Measurements from ENCODE around the gene PPP2R5D.
A peak's percentile ranks its signal among the peaks of the same experiment; 100 is the strongest.
"Not testable (repeated sequence)": the region's sequence is repeated elsewhere in the genome, so short reads cannot be mapped to it uniquely, and the experiment has no call there.

PPP2R5D gene

GRCh38 chr6:43033496-43034189 is 49.3 kb downstream of the PPP2R5D start:
- DNase-seq = no peak

GRCh38 chr6:43034190-43034525 is 49.8 kb downstream of the PPP2R5D start:
- DNase-seq = no peak

- DNase-seq = no peak
Measured at GRCh38 chr6:43035495-43036194, 51.3 kb downstream of the PPP2R5D start.

GRCh38 chr6:43036712-43037111 is 52.3 kb downstream of the PPP2R5D start:
- no peak for DNase-seq

GRCh38 chr6:43037197-43037596 is 52.8 kb downstream of the PPP2R5D start:
- DNase-seq = no peak

GRCh38 chr6:43037706-43038105 is 53.3 kb downstream of the PPP2R5D start:
- no peak for DNase-seq

- no peak for DNase-seq
Measured at GRCh38 chr6:43038727-43039126, 54.4 kb downstream of the PPP2R5D start.

GRCh38 chr6:43040542-43041257 is 56.3 kb downstream of the PPP2R5D start:
- DNase-seq = no peak

GRCh38 chr6:43041475-43041874 is 57.1 kb downstream of the PPP2R5D start:
- DNase-seq = not testable (repeated sequence)

GRCh38 chr6:43043310-43043709 is 58.9 kb downstream of the PPP2R5D start:
- DNase-seq = no peak

- no peak for DNase-seq
Measured at GRCh38 chr6:43045371-43045930, 61.1 kb downstream of the PPP2R5D start.

GRCh38 chr6:43047998-43048397 is 63.6 kb downstream of the PPP2R5D start:
- no peak for DNase-seq

GRCh38 chr6:43050981-43051380 is 66.6 kb downstream of the PPP2R5D start:
- no peak for DNase-seq

GRCh38 chr6:43052225-43052841 is 68.0 kb downstream of the PPP2R5D start:
- no peak for DNase-seq

- peak in 1 of 2 experiments; percentile 18 for DNase-seq
Measured at GRCh38 chr6:43052842-43053544, 68.6 kb downstream of the PPP2R5D start.

GRCh38 chr6:43053545-43054205 is 69.3 kb downstream of the PPP2R5D start, which contains the start of gene CUL7:
Gene CUL7, minus strand, starts transcription at chr6:43053851. Its CDS starts 1,063 bp downstream, at chr6:43052788.
- DNase-seq = peak; percentile 78 to 90

- DNase-seq = no peak
Measured at GRCh38 chr6:43054206-43054943, 70.0 kb downstream of the PPP2R5D start.

GRCh38 chr6:43055966-43056365 is 71.6 kb downstream of the PPP2R5D start:
- DNase-seq = no peak

- DNase-seq = no peak
Measured at GRCh38 chr6:43058531-43058930, 74.2 kb downstream of the PPP2R5D start.

- peak; percentile 98 for DNase-seq
Measured at GRCh38 chr6:43059168-43060033, 75.0 kb downstream of the PPP2R5D start, which contains the start of the genes KLC4 and MRPL2. Gene KLC4, plus strand, starts transcription at chr6:43059631. Its CDS starts 1,705 bp downstream, at chr6:43061336. Gene MRPL2, minus strand, starts transcription at chr6:43059434. Its CDS starts 53 bp downstream, at chr6:43059381.
